Astrocyte of the spinal cord (primary cell): Measurements from ENCODE around the gene CYP26C1.
A peak's percentile ranks its signal among the peaks of the same experiment; 100 is the strongest.

Source experiments
- DNase-seq: peaks from one replicate; pipeline ENCODE4 v3.0.0; 2011; ENCODE audit warnings: low read depth, low spot score
- H3K4me3 ChIP-seq: 2 replicates; pipeline ENCODE4 v1.5.1; 2011; ENCODE audit warnings: low read depth, mild to moderate bottlenecking, low read length, moderate library complexity
- CTCF ChIP-seq: IDR thresholded peaks from 2 replicates; pipeline ENCODE4 v1.5.1; 2012; ENCODE audit warnings: low read depth, mild to moderate bottlenecking, low read length, inconsistent platforms
- in situ Hi-C: cut with HindIII; loops from 2 replicates; pipeline ENCODE4 v1.10.0; 2017; ENCODE audit warnings: low sequenced_read_pairs

Gene CYP26C1

GRCh38 chr10:93076871-93077270, 16.3 kb downstream of the CYP26C1 start:
- no peak for TF ChIP-seq CTCF
- DNase-seq, result no peak
- in situ Hi-C loops, result loop anchor here (25.0 kb wide), 1 partner anchor 210 kb away; no protein-coding TSS in a partner anchor
- H3K4me3 ChIP-seq, result no peak overlapping the region

DNA sequence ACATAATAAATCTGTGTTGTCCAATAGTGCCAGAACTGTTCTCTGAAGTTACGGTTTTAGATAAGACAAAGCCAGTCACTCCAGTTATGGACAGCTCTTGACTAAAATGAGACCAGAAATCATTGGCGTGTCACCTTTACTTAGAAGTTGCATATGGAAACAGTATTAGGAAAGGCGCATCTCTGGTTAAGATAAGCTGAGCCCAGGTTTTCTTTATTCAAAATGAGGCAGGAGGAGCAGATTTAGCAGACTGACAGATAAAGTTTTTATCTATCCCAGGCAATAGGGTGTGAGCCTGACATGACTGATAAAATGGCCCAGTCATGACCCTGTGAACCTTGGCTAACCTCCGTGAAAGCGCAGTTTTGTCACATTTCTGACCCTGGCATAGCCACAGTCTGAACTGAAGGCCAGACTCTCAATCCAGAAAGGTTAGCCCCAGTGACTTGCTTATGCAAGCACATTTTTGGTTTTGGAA, 17.3 kb downstream of the CYP26C1 start:
- no peak for DNase-seq
- in situ Hi-C loops, result loop anchor here (25.0 kb wide), 1 partner anchor 209 kb away; no protein-coding TSS in a partner anchor
- no peak overlapping the region for H3K4me3 ChIP-seq
- no peak for TF ChIP-seq CTCF

- no peak for TF ChIP-seq CTCF
- in situ Hi-C loops, result loop anchor here (25.0 kb wide), 1 partner anchor 207 kb away; no protein-coding TSS in a partner anchor
- no peak for DNase-seq
- no peak overlapping the region for H3K4me3 ChIP-seq
Observed at GRCh38 chr10:93079663-93080349, 19.2 kb downstream of the CYP26C1 start.

GRCh38 chr10:93080350-93081046, 19.9 kb downstream of the CYP26C1 start:
- peak; percentile 44 for DNase-seq
- in situ Hi-C loops, result loop anchor here (25.0 kb wide), 1 partner anchor 207 kb away; no protein-coding TSS in a partner anchor

DNA sequence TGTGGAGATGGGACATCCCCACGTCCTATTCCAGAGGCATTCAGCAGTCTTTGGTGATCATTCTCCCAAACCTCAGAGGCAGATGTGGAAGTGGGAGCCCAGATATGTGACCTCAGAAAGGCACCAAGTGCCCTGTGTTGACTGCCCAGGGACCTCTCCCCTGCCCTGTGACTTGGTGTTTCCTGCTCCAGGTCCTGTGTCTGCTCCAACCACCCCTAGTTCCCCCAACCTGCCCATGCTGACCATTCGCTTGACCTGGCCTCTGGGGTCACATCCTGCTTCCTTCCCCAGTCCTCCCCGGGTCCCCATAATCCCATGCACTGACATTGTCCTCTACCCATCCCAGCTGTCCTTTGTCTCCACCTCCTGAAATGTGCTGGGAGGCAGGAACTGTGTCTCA, 20.7 kb downstream of the CYP26C1 start:
- in situ Hi-C loops, result loop anchor here (25.0 kb wide), 1 partner anchor 206 kb away; no protein-coding TSS in a partner anchor
- no peak for TF ChIP-seq CTCF
- DNase-seq, result no peak
- no peak overlapping the region for H3K4me3 ChIP-seq

More at GRCh38 chr10:93080350-93081046, 19.9 kb downstream of the CYP26C1 start:
- no peak overlapping the region for H3K4me3 ChIP-seq
- peak; percentile 86 for TF ChIP-seq CTCF

DNA sequence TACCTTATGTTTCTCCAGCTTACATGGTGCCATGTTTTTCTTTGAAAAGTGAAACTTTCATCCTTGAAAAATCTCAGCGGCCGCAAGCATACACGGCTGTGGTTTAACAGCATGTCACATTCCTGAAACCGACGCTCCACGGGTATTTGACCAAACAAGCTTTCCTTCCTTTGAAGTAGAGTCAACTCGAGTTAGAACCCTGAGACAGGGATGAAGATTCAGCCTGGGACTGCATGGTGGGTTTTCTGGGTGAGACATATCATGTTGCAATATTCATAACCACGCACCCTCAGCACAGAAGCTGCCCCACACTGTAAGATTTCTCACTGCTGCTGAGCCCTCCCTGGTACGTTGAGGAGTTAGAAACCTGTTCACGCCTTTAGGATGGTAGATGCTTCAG, 21.2 kb downstream of the CYP26C1 start:
- peak; percentile 87 for DNase-seq
- no peak overlapping the region for H3K4me3 ChIP-seq
- in situ Hi-C loops, result loop anchor here (25.0 kb wide), 1 partner anchor 205 kb away; no protein-coding TSS in a partner anchor
- TF ChIP-seq CTCF, result no peak
